ENCODE results near the gene WEE1. TPM values are rescaled to one million over a fixed set of nuclear protein-coding genes. Genes with fewer than 3 reads are reported as not detected.
"Not testable (repeated sequence)": the region's sequence is repeated elsewhere in the genome, so short reads cannot be mapped to it uniquely, and the experiment has no call there.

Gene WEE1
- total RNA-seq, 1 donor from 2014 or later: 12.4 TPM

DNA sequence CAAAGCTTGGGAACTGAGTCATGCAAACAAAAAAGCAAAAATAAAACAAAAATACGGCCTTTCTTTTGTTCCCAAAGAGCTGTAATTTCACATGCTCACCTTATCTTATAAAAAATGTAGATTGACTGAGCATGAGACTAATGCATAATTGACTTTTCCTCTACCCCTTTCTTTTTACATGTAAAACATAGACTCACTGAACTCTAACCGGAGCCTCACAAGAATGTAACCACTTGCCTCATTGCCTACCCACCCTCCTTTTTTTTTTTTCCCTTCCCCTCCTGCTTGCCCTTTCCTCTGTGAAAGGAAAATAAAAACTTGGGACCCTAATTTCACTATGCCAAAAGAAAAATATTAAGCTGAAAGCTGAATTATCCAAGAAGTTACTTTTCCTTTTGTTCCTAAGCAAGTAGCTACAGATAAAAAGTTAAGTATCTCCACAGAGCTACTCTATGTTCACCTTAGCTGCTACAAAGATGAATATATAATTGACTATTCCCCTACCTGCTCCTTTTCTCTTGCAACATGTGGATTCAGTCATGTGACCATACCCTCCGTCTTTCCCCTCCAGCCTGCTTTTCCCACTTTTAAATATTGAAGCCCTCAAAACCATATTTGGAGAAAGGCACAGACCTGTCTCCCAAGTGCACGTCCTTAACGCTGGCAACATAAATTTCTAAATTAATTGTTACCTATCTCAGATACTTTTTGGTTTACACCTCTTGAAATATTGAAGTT lies 39.6 kb upstream of the WEE1 start:
- Histone ChIP-seq H3K4me3 (no peak overlapping the region), H3K4me1 (peaks cover 23% of the 10 kb centered on the region), H3K27me3 (ENCODE audit: low read depth) (no peaks in the 10 kb centered on the region), H3K36me3 (no peaks in the 10 kb centered on the region), H3K9me3 (no peaks in the 10 kb centered on the region), H3K27ac (no peak overlapping the region)
- intact Hi-C loops (cut with DNase I): loop anchor here (10.0 kb wide), 1 partner anchor 81 kb away; no protein-coding TSS in a partner anchor
- DNase-seq: no peak
- ATAC-seq: no peak
- TF ChIP-seq, protein P1, sequence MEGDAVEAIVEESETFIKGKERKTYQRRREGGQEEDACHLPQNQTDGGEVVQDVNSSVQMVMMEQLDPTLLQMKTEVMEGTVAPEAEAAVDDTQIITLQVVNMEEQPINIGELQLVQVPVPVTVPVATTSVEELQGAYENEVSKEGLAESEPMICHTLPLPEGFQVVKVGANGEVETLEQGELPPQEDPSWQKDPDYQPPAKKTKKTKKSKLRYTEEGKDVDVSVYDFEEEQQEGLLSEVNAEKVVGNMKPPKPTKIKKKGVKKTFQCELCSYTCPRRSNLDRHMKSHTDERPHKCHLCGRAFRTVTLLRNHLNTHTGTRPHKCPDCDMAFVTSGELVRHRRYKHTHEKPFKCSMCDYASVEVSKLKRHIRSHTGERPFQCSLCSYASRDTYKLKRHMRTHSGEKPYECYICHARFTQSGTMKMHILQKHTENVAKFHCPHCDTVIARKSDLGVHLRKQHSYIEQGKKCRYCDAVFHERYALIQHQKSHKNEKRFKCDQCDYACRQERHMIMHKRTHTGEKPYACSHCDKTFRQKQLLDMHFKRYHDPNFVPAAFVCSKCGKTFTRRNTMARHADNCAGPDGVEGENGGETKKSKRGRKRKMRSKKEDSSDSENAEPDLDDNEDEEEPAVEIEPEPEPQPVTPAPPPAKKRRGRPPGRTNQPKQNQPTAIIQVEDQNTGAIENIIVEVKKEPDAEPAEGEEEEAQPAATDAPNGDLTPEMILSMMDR (IDR thresholded peaks at IDR 0.05): no peak

GRCh38 chr11:9535189-9535781 lies 38.2 kb upstream of the WEE1 start:
- Histone ChIP-seq H3K4me3 (no peak overlapping the region), H3K27me3 (ENCODE audit: low read depth) (no peaks in the 10 kb centered on the region), H3K27ac (peak overlapping the region; percentile 41), H3K4me1 (peaks cover 13% of the 10 kb centered on the region), H3K36me3 (no peaks in the 10 kb centered on the region), H3K9me3 (no peaks in the 10 kb centered on the region)
- ATAC-seq (peak; percentile 82 to 89), DNase-seq (peak; percentile 86)
- intact Hi-C loops (cut with DNase I): loop anchor here (10.0 kb wide), 1 partner anchor 80 kb away; no protein-coding TSS in a partner anchor
- TF ChIP-seq, protein P1 (IDR thresholded peaks at IDR 0.05): peak; percentile 88

DNA sequence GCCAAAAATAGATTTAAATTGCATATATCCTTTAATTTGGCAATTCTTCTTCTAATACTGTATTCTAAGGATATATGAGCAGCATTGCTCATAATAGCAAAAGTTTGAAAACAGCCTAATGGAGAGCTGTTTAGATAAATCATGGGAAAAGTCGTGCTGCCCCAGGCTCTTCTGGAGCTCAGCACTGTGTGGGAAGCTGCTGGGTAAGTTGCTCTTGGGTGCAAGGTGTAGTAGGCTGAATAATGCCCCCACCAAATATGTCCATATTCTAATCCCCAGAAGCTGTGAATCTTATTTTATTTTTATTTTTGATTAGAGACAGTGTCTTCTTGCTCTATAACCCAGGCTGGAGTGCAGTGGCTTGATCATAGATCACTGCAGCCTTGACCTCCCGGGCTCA lies 34.9 kb upstream of the WEE1 start:
- intact Hi-C loops (cut with DNase I): loop anchor here (10.0 kb wide), 1 partner anchor 76 kb away; no protein-coding TSS in a partner anchor
- Histone ChIP-seq H3K27me3 (ENCODE audit: low read depth) (no peaks in the 10 kb centered on the region), H3K27ac (no peak overlapping the region), H3K4me3 (no peak overlapping the region), H3K9me3 (no peaks in the 10 kb centered on the region), H3K36me3 (no peaks in the 10 kb centered on the region), H3K4me1 (peaks cover 9% of the 10 kb centered on the region)
- ATAC-seq: no peak
- DNase-seq: no peak
- TF ChIP-seq, protein P1 (IDR thresholded peaks at IDR 0.05): no peak

DNA sequence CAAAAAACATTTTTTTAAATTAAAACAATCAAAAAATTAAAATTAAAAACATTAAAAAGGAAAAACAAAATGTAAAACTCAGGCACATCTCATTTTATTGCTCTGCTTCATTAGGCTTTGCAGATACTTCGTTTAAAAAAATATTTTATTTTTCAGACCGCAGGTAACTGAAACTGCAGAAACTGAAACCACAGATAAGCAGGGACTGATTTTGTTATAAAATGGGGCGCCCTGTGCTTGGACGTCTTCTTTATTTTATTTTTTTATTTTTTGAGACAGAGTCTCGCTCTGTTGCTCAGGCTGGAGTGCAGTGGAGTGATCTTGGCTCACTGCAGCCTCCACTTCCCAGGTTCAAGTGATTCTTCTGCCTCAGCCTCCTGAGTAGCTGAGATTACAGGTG lies 24.3 kb upstream of the WEE1 start:
- intact Hi-C loops (cut with DNase I); ATAC-seq: not testable (repeated sequence)

GRCh38 chr11:9550191-9550628 lies 23.3 kb upstream of the WEE1 start:
- intact Hi-C loops (cut with DNase I): no loop called here
- H3K27me3 ChIP-seq (ENCODE audit: low read depth): no peaks in the 10 kb centered on the region
- H3K36me3 ChIP-seq: no peaks in the 10 kb centered on the region
- H3K4me3 ChIP-seq: no peak overlapping the region
- H3K27ac ChIP-seq: no peak overlapping the region
- H3K4me1 ChIP-seq: peaks cover 6% of the 10 kb centered on the region
- DNase-seq: no peak
- TF ChIP-seq, protein P1 (IDR thresholded peaks at IDR 0.05): no peak
- no peaks in the 10 kb centered on the region for H3K9me3 ChIP-seq
- peak; percentile 54 to 87 for ATAC-seq

More for the DNA sequence above, 24.3 kb upstream of the WEE1 start:
- H3K27ac ChIP-seq; H3K4me1 ChIP-seq; H3K36me3 ChIP-seq; DNase-seq; H3K27me3 ChIP-seq (ENCODE audit: low read depth); H3K9me3 ChIP-seq; H3K4me3 ChIP-seq: not testable (repeated sequence)

Measured in lower lobe of right lung (tissue), 2 donors.